GM03348 (cell line): Measurements from ENCODE around the gene KCNK1.
"Not testable (repeated sequence)": the region's sequence is repeated elsewhere in the genome, so short reads cannot be mapped to it uniquely, and the experiment has no call there.

Experiments used
- DNase-seq: peaks from one replicate; pipeline ENCODE4 v3.0.0; 2012; ENCODE audit warnings: low spot score

Gene KCNK1

GRCh38 chr1:233667741-233668140 is 53.8 kb downstream of the KCNK1 start:
- DNase-seq: no peak

- DNase-seq: no peak
Observed at GRCh38 chr1:233668146-233668724, 54.3 kb downstream of the KCNK1 start.

- peak; percentile 36 for DNase-seq
Observed at GRCh38 chr1:233668725-233669294, 54.9 kb downstream of the KCNK1 start.

- DNase-seq: not testable (repeated sequence)
Observed at GRCh38 chr1:233670363-233670762, 56.5 kb downstream of the KCNK1 start.

- no peak for DNase-seq
Observed at GRCh38 chr1:233671286-233671685, 57.4 kb downstream of the KCNK1 start.

- DNase-seq: no peak
Observed at GRCh38 chr1:233672732-233673131, 58.8 kb downstream of the KCNK1 start.

GRCh38 chr1:233673261-233673946 is 59.5 kb downstream of the KCNK1 start:
- no peak for DNase-seq

GRCh38 chr1:233673947-233674431 is 60.1 kb downstream of the KCNK1 start:
- DNase-seq: no peak

GRCh38 chr1:233675446-233675845 is 61.5 kb downstream of the KCNK1 start:
- DNase-seq: no peak

GRCh38 chr1:233675893-233676292 is 62.0 kb downstream of the KCNK1 start:
- DNase-seq: no peak

- no peak for DNase-seq
Observed at GRCh38 chr1:233677690-233678354, 63.9 kb downstream of the KCNK1 start.

GRCh38 chr1:233679030-233679429 is 65.1 kb downstream of the KCNK1 start:
- no peak for DNase-seq

- no peak for DNase-seq
Observed at GRCh38 chr1:233679591-233680373, 65.9 kb downstream of the KCNK1 start.

- no peak for DNase-seq
Observed at GRCh38 chr1:233681285-233681684, 67.4 kb downstream of the KCNK1 start.

GRCh38 chr1:233686653-233687052 is 72.7 kb downstream of the KCNK1 start:
- not testable (repeated sequence) for DNase-seq

GRCh38 chr1:233689017-233689747 is 75.3 kb downstream of the KCNK1 start:
- DNase-seq: no peak

- no peak for DNase-seq
Observed at GRCh38 chr1:233689748-233690254, 75.9 kb downstream of the KCNK1 start.

GRCh38 chr1:233695901-233696300 is 82.0 kb downstream of the KCNK1 start:
- DNase-seq: no peak

- no peak for DNase-seq
Observed at GRCh38 chr1:233700338-233700737, 86.4 kb downstream of the KCNK1 start.

GRCh38 chr1:233704170-233704897 is 90.4 kb downstream of the KCNK1 start:
- DNase-seq: no peak
